ENCODE measurements around the gene VAPB.
A peak's percentile ranks its signal among the peaks of the same experiment; 100 is the strongest.

VAPB gene

GRCh38 chr20:58461899-58462298 is 72.9 kb downstream of the VAPB start:
- no peak for DNase-seq (ENCODE audit: low read depth)

GRCh38 chr20:58463256-58463655 is 74.2 kb downstream of the VAPB start:
- no peak for DNase-seq (ENCODE audit: low read depth)

DNA sequence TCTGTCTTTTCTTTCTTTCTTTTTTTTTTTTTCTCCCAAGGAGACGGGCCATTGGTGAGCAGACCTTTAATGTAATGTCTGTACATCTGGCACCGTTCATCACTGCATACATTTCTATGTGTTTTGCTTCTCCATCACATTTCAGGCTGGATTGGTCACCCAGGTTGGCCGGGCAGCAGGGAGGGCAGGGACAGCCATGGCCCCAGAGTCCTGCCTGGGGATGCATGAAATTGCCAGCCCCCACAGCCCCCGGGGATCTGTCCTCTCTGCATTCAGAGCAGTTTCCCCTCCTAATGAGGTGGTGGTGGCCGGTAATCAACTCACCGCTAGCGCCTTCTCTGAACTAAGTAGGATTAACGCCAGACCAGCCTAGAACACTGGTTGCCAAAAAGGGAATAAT is 75.8 kb downstream of the VAPB start:
- DNase-seq (ENCODE audit: low read depth), result no peak

DNA sequence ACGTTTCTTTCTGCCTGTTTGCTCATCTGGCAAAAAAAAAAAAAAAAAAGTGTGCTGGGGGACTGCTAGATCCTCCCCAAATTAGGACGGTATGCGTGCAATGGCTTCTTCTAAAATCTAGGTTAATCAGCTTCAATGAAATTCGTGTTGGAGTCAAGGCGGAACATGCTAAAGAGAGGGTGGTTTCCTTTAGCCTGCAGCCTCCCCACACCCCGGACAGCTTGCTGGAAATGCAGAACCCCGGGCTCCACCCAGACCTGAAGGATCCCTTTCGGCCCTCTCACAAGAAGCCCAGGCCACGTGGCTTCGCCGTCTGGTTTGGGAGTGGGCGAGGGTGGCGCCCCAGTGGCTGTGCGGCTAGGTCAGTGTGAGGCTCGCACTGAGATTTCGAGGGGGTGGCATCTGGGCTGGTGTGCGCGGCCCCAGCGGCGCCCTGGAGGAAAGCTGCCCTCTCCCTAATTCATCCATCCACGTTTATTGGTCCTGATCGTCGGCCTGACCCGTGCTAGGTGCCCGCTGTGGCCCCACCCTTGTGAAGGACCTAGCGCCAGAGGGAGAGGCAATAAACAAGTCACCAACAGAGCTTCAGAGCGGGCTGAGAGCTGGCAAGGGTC is 77.2 kb downstream of the VAPB start:
- no peak for DNase-seq (ENCODE audit: low read depth)

DNA sequence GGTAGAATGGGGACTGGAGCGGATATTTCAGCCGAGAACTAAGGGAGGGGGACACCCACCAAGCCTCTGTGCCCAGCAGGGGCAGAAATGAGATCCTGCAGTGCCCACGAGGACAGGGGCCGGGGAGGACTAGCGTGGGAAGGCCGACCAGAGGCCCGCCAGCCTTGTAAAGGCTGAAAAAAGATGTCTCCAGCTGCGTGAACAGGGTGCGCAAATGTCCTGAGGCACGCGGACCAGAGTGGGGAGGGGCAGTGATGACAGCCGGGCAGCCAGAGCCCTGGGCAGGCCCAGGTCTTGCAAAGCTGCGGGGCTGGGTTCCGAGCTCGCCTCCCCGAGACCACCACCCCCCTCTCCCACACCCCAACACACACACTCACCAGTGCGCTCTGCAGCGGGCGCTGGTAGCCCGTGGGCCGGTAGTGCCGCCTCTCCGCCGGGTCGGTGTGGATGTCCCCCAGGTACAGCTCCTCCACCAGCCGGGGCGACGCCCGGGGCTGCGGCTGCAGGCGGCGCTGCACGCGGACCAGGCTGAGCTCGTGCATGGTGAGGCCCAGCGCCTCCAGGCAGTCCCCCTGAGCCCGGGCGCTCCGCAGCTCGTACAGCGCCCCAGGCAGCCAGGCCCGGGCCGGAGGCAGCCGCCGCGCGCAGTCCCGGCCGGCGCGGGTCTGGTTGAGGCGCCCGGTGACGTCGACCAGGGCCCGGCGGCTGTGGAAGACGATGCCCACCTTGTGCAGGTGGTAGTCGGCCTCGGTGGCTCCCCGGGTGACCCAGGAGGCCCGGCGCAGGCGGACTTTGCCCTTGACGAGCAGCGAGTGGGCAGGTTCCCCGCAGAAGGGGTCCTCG is 77.9 kb downstream of the VAPB start:
- DNase-seq (ENCODE audit: low read depth), result no peak

- no peak for DNase-seq (ENCODE audit: low read depth)
These were observed 78.8 kb downstream of the VAPB start for GRCh38 chr20:58467572-58468527.

- DNase-seq (ENCODE audit: low read depth), result no peak
These were observed 80.6 kb downstream of the VAPB start for GRCh38 chr20:58469616-58470015.

DNA sequence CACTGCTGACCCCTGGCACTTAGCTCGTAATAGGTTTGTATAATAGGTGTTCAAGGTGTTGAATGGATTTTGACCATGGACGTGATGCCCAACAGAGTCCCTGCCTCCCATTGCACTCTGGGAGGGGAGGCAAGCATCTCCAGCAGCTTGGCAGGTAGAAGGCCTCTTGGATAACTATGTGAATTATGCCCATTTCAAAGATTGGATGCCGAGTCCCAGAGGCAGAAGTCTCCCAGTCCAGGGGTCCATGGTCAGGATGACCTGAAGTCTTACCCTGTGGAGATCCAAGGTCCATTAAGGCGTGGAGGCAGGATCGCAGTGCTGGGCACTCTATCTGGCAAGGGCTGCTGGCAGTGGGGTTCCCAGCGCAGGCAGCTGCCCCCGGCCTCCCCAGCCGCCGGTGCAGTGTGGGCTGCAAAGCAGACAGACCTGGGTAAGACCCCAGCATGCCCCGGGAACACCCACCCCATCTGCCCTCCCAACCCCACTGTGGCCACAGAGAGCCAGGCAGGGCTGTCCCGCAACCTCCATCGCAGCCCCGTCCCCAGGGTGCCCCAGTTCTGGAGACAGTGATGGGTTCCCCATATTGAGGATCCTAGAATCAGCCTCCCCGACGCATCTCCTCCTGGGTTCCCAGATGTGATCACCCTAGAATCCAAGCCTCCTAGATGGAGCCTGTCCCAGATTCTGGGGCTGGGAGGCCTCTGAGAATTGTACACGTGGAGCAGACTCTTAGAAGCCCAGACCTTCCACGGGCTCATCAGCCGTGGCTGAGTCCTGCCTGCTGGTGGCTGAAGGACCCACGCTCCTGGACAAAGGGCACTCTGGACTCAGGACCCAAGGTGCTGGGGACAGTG is 81.5 kb downstream of the VAPB start:
- no peak for DNase-seq (ENCODE audit: low read depth)

DNA sequence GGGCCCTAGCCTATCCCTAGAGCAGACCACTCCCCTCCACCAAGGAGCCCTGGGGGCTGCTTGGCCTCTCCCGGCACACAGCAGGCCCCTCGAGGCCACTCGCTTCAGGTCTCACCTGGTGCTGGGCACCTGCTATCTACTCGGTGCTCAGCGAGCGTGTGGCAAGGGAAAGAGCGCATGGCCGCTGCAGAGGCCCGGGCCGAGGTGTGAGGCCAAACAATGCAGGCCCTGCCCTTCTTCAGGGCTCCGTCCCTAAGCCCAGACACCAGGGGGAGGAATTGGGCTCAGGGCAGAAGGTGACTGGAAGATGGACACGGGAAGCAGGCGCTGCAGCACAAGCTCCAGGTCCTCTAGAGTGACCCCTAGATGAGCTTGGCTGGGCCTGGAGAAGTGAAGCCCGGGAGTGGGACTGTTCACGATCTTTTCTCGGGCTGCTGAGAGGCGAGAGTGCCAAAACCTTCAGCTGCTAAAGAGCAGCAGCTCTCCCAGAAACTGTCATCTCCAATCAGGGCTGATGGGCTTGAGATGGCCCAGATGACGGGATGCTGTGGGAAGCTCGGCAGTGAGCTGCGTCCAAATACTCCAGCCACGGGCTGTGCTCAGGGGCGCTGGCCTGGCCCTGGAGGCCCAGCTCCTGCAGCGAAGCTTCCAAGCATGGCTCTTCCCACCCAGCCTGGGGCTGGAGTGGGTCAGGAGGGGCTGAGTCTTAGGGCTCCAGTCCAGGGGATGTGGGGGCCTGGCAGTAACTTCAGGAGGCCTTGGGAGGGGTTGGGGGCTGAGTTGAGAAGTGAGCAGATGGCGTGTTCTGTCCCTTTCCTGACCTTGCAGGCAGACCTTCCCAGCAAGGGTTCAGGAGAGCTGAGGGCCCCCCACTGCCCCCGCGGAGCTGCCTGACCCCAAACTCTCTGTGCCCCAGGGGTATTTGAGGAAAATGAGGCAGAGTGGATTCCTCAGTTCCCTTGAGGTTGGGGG is 82.5 kb downstream of the VAPB start:
- no peak for DNase-seq (ENCODE audit: low read depth)

- DNase-seq (ENCODE audit: low read depth), result no peak
These were observed 83.4 kb downstream of the VAPB start for GRCh38 chr20:58472273-58473018.

DNA sequence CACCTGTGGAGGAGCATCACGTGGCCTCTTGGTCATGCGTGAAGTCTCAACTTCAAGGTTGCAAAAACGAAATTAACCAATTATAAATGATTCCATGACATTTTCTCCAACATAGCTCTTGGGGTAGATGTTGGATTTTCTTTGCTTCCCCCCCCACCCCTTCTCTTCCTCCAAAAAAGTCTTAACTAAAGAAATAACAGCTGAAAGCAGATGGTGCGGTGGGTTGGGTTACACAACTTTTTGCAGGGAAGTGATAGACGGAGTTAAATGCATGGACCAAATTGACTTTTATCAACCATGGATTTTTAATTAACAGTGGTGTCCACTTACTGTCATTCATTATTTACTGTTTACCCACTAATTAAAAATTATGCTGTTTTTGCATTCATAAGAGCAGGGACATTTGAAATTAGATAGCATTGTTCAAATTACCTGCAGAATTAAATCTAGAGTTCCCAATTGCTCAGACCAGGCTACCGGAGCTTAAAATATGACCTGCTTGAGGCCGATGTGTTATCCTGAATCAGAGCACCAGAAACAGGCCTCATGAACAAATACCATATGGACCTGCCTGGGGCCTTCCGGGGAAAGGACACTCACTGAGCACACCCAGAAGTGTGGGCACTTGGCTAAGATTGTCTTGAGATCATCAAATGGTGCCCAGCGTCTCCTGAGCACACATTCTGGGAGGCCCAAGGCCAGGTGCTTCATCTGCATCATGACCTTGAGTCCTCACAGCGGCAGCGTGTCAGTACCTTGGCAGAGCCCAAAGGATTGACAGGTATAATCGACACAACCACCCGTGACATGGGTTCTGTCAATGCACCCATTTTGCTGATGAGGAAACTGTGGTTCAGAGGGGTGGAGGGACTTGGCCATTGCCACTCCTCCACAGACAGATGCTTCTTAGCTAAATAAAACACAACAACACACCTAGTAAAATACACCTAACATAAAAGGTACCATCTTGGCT is 84.7 kb downstream of the VAPB start:
- no peak for DNase-seq (ENCODE audit: low read depth)

DNA sequence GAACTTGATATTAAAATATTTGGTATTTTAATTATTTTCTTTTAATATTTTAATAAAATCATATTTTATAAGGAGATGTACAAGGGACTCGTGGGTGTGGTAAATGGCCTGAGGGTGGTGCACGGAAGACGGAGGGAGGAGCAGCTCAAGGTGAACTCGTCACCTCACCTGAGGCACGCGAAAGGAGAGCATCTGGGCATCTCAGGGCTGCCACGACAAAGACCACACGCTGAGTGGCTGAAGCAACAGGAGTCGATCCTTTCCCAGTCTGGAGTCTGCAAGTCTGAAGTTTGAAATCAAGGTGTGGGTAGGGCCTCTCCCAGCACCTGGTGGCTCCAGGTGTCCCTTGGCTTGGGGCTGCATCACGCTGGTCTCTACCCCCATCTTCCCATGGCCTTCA is 86.4 kb downstream of the VAPB start:
- DNase-seq (ENCODE audit: low read depth), result no peak

DNA sequence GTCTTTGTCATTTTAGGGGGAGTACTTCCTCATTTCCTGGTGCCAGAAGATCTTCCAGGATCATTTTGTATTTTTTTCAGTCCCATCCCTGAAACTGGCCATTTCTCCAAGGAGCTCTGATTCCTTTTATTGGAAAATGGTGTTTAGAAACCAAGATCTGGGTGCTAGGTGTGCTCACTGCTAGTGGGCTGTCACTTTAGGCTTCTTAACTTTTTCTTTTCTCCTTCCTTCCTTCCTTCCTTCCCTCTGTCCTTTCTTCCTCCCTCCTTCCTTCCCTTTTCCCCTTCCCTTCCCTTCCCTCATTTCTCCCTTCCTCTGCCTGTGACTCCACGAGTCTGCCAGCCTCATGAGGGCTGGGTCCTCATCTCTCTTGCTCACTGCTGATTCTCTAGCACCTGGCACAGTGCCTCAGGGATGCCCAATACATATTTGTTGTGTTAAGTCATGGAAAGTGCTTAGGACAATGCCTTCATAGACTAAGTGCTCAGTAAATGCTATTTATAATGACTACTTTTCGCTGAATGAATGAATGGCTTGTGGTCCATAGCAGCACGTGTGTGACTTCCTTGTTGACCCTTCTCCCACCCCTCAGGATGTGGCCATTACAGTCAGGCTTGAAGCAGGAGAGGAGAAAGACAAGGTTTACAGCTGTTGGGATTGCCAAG is 89.2 kb downstream of the VAPB start:
- DNase-seq (ENCODE audit: low read depth), result no peak

DNA sequence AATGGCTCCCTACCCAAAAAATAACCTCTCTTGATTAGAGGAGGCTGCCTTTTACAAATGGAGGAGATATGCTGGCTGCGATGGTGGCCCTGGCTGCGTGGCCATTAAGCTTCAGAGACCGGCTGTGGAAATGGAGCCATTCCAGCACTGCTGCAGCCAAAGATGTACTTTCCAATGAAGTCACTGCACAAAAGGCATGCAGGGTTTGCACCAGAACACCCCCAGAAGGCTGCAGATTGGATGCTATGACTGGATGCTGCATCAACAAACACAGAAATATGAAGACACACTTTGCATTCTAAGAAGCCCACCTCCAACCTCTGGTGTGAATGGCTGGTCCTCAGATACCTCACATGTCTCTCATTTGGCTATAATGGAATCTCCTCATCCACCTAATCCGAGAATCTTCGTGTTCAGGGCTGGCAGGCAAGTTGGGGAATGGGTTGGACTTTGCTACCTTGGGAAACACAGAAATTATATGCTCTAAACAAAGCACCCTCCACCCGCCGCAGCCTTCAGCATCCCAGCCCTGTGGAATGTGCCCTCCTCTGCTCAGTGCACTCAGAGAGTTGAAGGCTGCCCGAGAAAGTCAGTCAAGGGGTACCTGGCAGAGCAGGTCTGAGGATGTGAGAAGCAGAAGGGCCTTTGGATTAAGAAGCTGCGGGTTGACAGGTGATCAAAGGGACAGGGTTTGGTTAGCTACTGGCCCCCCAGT is 90.9 kb downstream of the VAPB start:
- DNase-seq (ENCODE audit: low read depth), result no peak

GRCh38 chr20:58480551-58481336 is 91.7 kb downstream of the VAPB start:
- no peak for DNase-seq (ENCODE audit: low read depth)

GRCh38 chr20:58481481-58482021 is 92.5 kb downstream of the VAPB start:
- peak; percentile 38 for DNase-seq (ENCODE audit: low read depth)
